Suprapubic skin (tissue), 3 donors: ENCODE results near the gene PLOD3.
"Not testable (repeated sequence)": the region's sequence is repeated elsewhere in the genome, so short reads cannot be mapped to it uniquely, and the experiment has no call there.

Experiments used
- CTCF ChIP-seq, 2 donors: fragments of 200-600 bp in 1 of 2; fragments of 450-650 bp in 1 of 2; sonication (generic) in 1 of 2; IDR thresholded peaks; one replicate each; pipeline ENCODE4 v1.5.1; 2016 to 2019; ENCODE audit warnings: antibody characterized with exemption in 2 of 2, mild to moderate bottlenecking in 1 of 2, moderate library complexity in 1 of 2
- EP300 ChIP-seq: sonication (generic); formaldehyde crosslinking; IDR thresholded peaks from one replicate; pipeline ENCODE4 v1.6.1; 2017; ENCODE audit warnings: antibody characterized with exemption
- POLR2A ChIP-seq, 2 donors: fragments of 450-650 bp; IDR thresholded peaks; one replicate each; pipeline ENCODE4 v1.6.1; 2017; ENCODE audit warnings: antibody characterized with exemption in 2 of 2, mild to moderate bottlenecking in 2 of 2, moderate library complexity in 2 of 2

- TF ChIP-seq EP300; CTCF (IDR thresholded peaks at IDR 0.05); POLR2A (IDR thresholded peaks at IDR 0.05): not testable (repeated sequence)
These were observed 17.9 kb downstream of the PLOD3 start for GRCh38 chr7:101199522-101199921.
